Uterus (tissue), 2 donors: Measurements from ENCODE around the gene MVP.

Experiments
- CTCF ChIP-seq, 4 experiments: fragments of 200-600 bp in 2 of 4; fragments of 450-650 bp in 2 of 4; sonication (generic) in 2 of 4; IDR thresholded peaks; one replicate each; pipeline ENCODE4 v1.5.1; 2016 to 2019; ENCODE audit warnings: antibody characterized with exemption in 4 of 4, mild to moderate bottlenecking in 2 of 4, moderate library complexity in 1 of 4
- POLR2A ChIP-seq, 2 donors: fragments of 450-650 bp; IDR thresholded peaks; one replicate each; pipeline ENCODE4 v1.6.1; 2016; ENCODE audit warnings: antibody characterized with exemption in 2 of 2, mild to moderate bottlenecking in 1 of 2, moderate library complexity in 1 of 2

GRCh38 chr16:29854520-29855100 lies 34.3 kb downstream of the MVP start:
- TF ChIP-seq CTCF (IDR thresholded peaks at IDR 0.05) = no peak
- TF ChIP-seq POLR2A (IDR thresholded peaks at IDR 0.05) = no peak
